IPS DF 4.7 (cell line): Measurements from ENCODE around the gene EARS2.

Experiments
- DNase-seq: peaks from one replicate; pipeline ENCODE4 v3.0.0-alpha.2; 2013; ENCODE audit warnings: low spot score; ENCODE audit errors: extremely low read depth

The EARS2 gene

DNA sequence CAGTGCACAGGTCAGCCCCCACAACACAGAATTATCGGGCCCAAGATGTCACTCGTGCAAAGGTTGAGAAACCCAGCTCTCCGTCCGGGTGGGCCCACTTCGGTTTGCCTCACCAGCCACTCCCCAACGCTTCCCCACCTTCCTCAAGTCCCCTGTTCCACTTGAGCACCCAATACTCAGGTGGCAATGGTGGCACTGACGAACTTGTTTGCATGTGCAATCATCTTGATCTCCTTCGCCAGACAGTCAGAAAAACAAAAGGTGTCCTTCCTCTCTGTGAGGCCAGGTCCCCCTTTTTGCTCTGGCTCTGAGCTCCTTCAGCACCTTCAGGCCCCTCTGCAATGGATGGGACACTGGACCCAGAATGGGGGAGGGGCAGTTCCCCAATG lies 50.5 kb downstream of the EARS2 start:
- no peak for DNase-seq

- DNase-seq, result no peak
These were observed 51.2 kb downstream of the EARS2 start for GRCh38 chr16:23505671-23506605.

DNA sequence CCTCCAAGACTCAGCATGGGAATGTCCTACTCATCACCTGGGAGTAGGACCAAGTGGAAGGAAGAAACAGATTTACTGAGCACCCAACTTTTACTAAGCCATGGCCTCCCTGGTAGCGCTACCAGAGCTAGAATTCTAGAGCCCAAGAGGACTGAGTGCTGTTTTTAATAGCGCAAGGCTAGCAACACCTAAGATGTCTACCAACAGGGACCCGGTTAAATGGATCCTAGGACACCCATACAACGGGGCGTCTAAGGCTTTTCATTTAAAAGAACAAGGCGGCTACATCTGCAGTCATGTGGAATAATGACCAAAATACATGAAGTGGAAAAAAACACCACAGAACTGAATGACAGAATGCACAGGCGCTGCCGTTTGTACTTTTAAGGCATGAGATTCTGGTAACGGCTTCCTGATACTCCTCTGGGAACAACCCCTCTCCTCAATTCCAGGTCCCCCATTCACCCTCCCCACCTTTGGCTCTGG lies 51.9 kb downstream of the EARS2 start:
- no peak for DNase-seq

DNA sequence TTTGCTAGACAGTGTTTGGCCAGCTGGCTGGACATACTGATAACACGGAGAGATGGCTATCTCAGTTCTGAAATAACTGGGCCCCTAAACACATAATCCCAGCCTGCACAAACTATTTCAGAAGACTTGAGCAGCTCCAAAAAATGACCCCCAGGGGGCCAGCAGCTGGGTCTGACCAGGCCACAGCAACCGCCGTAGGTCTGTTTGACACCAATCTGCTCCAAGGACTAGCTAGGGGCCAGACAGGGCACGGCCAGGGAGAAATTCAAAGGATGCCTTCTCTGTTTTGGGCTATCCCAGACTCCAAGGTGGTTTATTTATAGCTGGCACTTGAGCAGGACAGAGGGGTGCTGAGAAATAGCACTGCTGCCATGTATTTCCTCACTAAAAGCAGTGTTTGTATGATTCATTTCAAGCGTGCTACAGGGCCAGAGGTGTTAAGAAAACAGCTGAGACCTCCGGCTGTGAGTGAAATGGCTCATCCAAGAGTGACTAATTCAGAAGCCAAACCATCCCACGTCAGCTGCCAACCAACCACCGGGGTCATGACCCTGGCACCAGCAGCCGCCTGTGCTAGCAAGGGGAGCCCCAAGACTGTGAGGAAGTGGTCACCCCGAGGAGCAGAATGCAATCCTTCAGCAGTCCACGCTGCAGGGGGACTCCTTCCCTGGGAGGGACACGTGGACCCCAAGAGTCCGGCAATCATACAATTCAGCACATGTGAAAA lies 52.5 kb downstream of the EARS2 start:
- DNase-seq, result no peak

DNA sequence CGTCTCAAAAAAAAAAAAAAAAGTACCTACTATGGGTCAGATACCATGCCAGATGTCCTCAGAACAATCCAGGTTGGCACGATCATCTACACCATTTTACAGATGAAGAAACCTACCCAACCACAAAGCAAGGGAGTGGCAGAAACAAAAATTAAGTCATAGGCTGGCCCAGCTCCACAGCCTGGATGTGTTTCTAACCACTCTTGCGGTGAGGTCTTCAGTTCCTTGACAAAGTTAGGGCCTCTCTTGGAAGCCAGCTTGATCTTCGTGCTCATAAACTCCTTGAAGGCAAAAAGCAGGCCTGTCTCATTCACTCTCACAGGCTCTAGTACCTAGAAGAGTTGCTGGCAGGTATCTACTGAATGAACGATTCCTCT lies 53.1 kb downstream of the EARS2 start:
- DNase-seq, result no peak

- DNase-seq, result no peak
These were observed 54.7 kb downstream of the EARS2 start for GRCh38 chr16:23502466-23502865.

DNA sequence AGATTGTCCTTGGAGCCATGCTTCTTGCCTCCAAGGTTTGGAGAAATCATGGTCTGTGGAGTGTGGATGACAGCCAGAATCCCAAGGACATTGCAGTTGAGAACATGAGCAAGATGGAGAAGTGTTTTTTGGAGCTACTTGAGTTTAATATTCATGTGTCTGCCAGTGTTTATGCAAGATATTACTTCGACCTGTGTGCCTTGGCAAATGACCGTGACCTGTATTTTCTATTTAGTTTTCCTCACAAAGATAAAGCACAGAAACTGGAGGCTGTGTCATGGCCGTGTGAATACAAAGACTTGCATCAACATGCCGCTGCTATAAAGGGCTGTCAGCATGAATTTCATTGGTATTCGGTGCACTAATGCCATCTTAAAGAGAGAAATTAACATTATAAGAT lies 55.9 kb downstream of the EARS2 start:
- DNase-seq, result no peak

DNA sequence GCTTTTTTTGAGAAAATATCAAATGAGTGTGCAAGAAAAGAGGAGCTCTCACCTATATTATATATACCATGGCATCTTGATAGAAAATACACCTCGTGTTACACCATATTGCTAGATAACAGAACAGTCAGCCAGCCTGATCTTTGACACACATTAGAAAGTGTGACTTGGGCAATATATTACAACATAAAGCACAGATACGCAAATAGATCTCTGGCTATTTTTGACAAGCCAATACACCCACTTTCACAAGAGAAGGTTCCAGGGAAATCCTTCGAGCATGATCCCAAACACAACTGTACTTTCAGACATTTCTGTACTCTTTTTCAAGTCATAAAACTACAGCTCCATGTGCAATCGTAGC lies 56.3 kb downstream of the EARS2 start:
- no peak for DNase-seq

GRCh38 chr16:23500212-23500861 lies 56.8 kb downstream of the EARS2 start:
- no peak for DNase-seq

DNA sequence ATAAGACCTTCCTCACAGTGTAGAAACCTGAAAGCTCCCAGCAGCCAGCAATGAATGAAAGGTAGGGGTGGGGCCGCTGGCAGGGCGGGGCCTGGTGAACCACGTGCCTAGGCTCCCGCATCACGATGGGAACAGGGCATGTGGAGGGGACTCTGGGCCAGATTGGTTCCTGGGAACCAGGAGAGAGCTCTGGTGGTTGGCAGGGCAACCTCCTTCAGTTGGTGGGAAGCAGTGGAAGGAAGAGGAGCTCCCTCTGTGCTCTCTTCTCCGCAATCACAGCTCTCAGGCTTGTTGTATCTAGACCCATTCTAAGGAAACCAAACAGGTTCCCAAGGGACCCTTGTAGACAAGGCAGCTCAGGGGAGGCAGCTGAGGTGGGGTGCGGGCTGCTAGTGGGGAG lies 57.3 kb downstream of the EARS2 start:
- no peak for DNase-seq

DNA sequence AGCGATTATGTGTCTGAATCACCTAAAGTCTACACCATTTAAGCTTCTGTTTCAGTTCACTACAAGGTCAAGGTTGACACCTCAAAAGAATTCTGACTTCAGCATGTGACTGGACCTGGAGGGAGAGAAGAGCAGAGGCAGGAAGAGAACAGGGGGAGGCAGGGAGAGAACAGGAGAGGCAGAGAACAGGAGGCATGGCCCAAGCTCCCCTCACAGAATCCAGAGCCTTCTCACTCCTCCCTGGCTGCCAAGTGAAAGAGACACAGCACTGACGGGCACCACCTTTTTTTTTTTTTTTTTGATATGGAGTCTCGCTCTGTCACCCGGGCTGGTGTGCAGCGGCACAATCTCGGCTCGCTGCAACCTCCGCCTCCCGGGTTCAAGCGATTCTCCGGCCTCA lies 58.3 kb downstream of the EARS2 start:
- no peak for DNase-seq

DNA sequence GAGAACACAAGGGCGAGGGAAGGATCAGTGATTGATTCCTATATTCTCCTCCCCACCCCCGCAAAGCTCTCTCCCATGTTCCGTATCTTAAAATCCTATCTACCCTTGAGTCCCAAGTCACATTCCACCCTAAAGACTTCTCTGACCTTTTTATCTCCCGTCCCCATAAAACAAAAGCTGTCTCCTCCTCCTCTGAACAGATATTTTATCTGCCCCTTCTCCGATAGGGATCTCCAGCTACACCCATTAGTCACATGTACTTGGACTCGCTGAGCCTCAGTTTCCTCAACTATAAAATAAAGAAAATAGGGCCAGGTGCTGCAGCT lies 59.6 kb downstream of the EARS2 start:
- no peak for DNase-seq

- no peak for DNase-seq
These were observed 60.2 kb downstream of the EARS2 start for GRCh38 chr16:23496821-23497542.

DNA sequence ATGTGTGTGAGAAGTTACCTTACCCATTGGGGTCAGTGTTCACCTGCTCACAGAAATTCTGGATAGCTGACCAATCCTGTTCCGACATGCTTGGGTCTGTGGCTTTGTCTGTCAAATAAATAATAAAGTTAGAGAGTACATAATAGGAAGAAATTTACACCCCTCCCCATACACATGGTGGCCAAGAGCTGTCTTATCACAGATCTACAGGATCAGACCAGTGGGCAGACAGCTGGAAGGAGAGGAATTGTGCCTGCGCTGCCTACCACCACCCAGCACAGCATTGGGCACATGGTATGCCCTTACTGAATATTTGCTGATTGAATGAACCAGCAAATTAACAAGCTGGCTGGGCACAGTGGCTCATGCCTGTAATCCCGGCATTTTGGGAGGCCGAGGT lies 61.5 kb downstream of the EARS2 start:
- no peak for DNase-seq

GRCh38 chr16:23494188-23494587 lies 63.0 kb downstream of the EARS2 start:
- DNase-seq, result no peak

DNA sequence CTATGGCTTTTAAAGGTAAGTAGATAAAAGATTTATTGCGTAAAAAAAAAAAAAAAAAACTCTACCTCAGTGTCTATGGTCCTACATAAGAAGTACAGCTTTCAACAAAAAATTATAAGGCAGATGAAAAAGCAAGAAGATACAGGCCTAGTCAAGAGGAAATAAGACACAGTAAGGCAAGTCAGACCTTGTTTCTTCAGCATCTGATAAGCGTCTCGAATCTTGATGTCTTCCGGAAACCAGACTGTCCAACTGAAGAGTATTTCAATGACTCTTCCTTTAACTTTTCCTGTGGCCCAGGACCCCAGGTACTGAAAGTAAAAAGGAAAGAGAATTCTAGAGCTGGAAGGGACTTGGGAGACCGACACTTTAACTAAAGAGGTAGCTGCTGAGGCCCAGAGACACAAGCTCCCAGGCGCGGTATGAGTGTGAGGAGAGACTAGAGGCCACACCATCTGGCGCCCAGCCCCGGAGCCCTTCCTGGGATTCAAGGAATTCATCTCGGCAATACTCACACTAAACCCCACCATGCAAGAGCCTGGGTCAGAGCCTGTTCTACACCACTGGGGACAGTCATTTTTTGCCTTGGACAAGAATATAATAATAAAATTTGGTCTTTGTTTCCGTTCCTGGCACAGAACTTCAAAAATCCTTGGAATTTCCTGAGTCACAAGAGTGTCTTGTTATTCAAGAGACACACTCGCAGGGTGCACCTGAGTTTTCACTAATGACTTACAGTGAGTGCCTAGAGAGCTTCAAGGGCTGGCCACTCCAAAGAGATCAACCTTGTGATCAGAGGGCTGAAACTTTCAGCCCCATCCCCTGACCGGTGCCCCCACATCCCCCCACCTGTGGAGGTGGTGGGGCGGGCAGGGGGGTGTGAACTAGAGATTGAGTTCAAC lies 65.4 kb downstream of the EARS2 start:
- no peak for DNase-seq

GRCh38 chr16:23486480-23486879 lies 70.7 kb downstream of the EARS2 start:
- no peak for DNase-seq

DNA sequence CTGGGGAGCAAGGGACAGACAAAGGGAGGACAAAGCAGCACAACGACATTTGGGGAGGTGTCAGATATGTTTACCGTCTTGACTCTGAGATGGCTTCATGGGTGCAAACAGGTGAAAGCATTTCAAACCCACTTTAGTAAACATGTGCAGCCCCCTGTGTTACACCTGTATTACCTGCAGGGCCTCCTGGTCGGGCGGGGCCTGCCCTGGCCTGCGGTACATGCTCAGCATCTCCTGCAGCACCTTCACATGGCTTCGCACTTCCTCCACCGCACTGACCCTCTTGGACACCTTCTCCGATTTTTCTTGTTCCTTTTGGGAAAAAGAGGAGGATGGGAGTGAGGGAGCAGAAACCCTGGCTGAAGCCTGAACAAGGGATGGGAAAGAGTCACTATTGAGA lies 71.3 kb downstream of the EARS2 start:
- no peak for DNase-seq

- DNase-seq, result no peak
These were observed 71.9 kb downstream of the EARS2 start for GRCh38 chr16:23485257-23485614.

DNA sequence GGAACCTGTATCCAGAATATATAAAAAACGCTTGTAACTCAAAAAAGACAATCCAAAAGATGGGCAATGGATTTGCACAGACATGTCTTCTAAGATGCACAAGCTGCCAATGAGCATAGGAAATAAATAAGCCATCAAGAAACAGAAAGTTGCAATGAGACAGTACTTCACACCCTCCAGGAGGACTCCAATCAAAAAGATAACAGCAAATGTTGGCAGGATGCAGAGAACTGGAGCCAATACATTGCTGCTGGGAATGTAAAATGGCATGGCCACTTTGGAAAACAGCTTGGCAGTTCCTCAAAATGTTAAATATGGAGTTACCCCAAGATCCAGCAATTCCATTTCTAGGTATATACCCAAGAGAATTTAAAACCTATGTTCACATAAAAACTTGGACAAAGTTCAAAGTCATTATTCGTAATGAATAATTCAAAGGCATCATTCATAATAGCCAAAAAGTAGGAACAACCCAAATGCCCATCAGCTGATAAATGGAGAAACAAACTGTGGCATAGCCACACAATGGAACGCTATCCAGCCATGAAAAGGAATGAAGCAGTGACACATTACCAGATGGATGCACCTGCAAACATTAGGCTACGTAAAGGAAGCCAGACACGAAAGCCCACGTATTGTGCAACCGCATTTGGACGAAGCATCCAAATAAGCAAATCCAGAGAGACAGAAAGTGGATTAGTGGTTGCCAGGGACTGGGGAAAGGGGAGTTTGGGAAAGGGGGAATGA lies 72.5 kb downstream of the EARS2 start:
- no peak for DNase-seq
